ENCODE data around the gene UNG. TPM values are rescaled to one million over a fixed set of nuclear protein-coding genes. Genes with fewer than 3 reads are reported as not detected.

UNG gene
- total RNA-seq, 3 donors from 2014 or later = 23.2 to 28.7 (median 23.9) TPM

- no peak for DNase-seq (ENCODE audit: low spot score in 2 of 2)
- H3K4me1 ChIP-seq = peaks cover 0 to 6% of the 10 kb centered on the region in 2 donors
- no peaks in the 10 kb centered on the region for H3K9me3 ChIP-seq
- no peak for TF ChIP-seq POLR2A (IDR thresholded peaks at IDR 0.05)
- TF ChIP-seq CTCF (IDR thresholded peaks at IDR 0.05) = no peak
- TF ChIP-seq POLR2AphosphoS5 (IDR thresholded peaks at IDR 0.05) = no peak
- peak overlapping the region; percentile 67 to 77 (median 70) for H3K4me3 ChIP-seq
- intact Hi-C loops (cut with DNase I; ENCODE audit: low total_unique reads) = no loop called here
- H3K27me3 ChIP-seq = no peaks in the 10 kb centered on the region
- H3K27ac ChIP-seq = peak overlapping the region; percentile 68 to 76
- no peaks in the 10 kb centered on the region for H3K36me3 ChIP-seq
Measured at GRCh38 chr12:109153821-109154441, 56.5 kb downstream of the UNG start.

GRCh38 chr12:109154451-109155438 lies 57.3 kb downstream of the UNG start:
- H3K27me3 ChIP-seq = no peaks in the 10 kb centered on the region
- no peaks in the 10 kb centered on the region for H3K9me3 ChIP-seq
- peaks cover 0 to 6% of the 10 kb centered on the region in 2 donors for H3K4me1 ChIP-seq
- TF ChIP-seq POLR2A (IDR thresholded peaks at IDR 0.05) (no peak), POLR2AphosphoS5 (IDR thresholded peaks at IDR 0.05) (peak in 2 of 3 donors; percentile 30 to 46), CTCF (IDR thresholded peaks at IDR 0.05) (peak in 1 of 3 donors; percentile 8)
- peak; percentile 71 to 78 for DNase-seq (ENCODE audit: low spot score in 2 of 2)
- H3K36me3 ChIP-seq = no peaks in the 10 kb centered on the region
- peak overlapping the region; percentile 67 to 77 (median 70) for H3K4me3 ChIP-seq
- intact Hi-C loops (cut with DNase I; ENCODE audit: low total_unique reads) = no loop called here
- H3K27ac ChIP-seq = peak overlapping the region; percentile 68 to 76

- Histone ChIP-seq H3K4me3 (peak overlapping the region; percentile 67 to 77 (median 70)), H3K4me1 (peaks cover 0 to 6% of the 10 kb centered on the region in 2 donors), H3K27ac (peak overlapping the region in 1 of 2 donors; percentile 63), H3K27me3 (no peaks in the 10 kb centered on the region), H3K36me3 (no peaks in the 10 kb centered on the region), H3K9me3 (no peaks in the 10 kb centered on the region)
- intact Hi-C loops (cut with DNase I; ENCODE audit: low total_unique reads) = no loop called here
- DNase-seq (ENCODE audit: low spot score in 2 of 2) = no peak
- TF ChIP-seq POLR2A (IDR thresholded peaks at IDR 0.05) (no peak), CTCF (IDR thresholded peaks at IDR 0.05) (no peak), POLR2AphosphoS5 (IDR thresholded peaks at IDR 0.05) (no peak)
Measured at GRCh38 chr12:109156036-109156435, 58.6 kb downstream of the UNG start.

- Histone ChIP-seq H3K36me3 (no peaks in the 10 kb centered on the region), H3K27ac (peak overlapping the region in 1 of 2 donors; percentile 46), H3K27me3 (no peaks in the 10 kb centered on the region), H3K4me3 (peak overlapping the region; percentile 67 to 77 (median 70)), H3K9me3 (no peaks in the 10 kb centered on the region), H3K4me1 (peaks cover 0 to 6% of the 10 kb centered on the region in 2 donors)
- intact Hi-C loops (cut with DNase I; ENCODE audit: low total_unique reads) = no loop called here
- TF ChIP-seq POLR2A (IDR thresholded peaks at IDR 0.05) (no peak), CTCF (IDR thresholded peaks at IDR 0.05) (no peak), POLR2AphosphoS5 (IDR thresholded peaks at IDR 0.05) (no peak)
- DNase-seq (ENCODE audit: low spot score in 2 of 2) = no peak
Measured at GRCh38 chr12:109156586-109156985, 59.2 kb downstream of the UNG start.

All from breast epithelium (tissue), 4 donors.